CD4-positive, alpha-beta memory T cell (primary cell): Measurements from ENCODE around the gene PBX1. TPM values are rescaled to one million over a fixed set of nuclear protein-coding genes. Genes with fewer than 3 reads are reported as not detected.

Source experiments
- CTCF ChIA-PET: fragments of 350-600 bp; sonication (Branson Sonifier 250); formaldehyde crosslinking; loops from one replicate; lab custom pipeline; 2021; ENCODE audit warnings: inconsistent platforms; ENCODE audit not compliant: partially characterized antibody; lab: Charles Lee
- POLR2A ChIA-PET: fragments of 350-600 bp; sonication (Branson Sonifier 250); formaldehyde crosslinking; loops from one replicate; lab custom pipeline; 2021; ENCODE audit not compliant: partially characterized antibody; lab: Charles Lee
- DNase-seq, 5 donors: peaks; one replicate each; pipeline versions ENCODE4 v3.0.0 to v3.0.0-alpha.2; 2020 to 2022; ENCODE audit warnings: mixed read lengths in 1 of 5
- H3K27ac ChIP-seq: one replicate; pipeline ENCODE4 v1.7.0; 2013; ENCODE audit warnings: low read depth, low read length
- H3K27me3 ChIP-seq: 2 replicates; pipeline ENCODE4 v1.7.0; 2013; ENCODE audit warnings: mild to moderate bottlenecking, low read length, moderate library complexity; ENCODE audit not compliant: insufficient read depth
- H3K36me3 ChIP-seq: 2 replicates; pipeline ENCODE4 v1.7.0; 2013; ENCODE audit warnings: mild to moderate bottlenecking, low read length, moderate library complexity; ENCODE audit not compliant: insufficient read depth
- H3K4me1 ChIP-seq: 2 replicates; pipeline ENCODE4 v1.7.0; 2013; ENCODE audit warnings: mild to moderate bottlenecking, low read length, moderate library complexity; ENCODE audit not compliant: insufficient read depth
- H3K4me3 ChIP-seq, 2 donors: one replicate each; pipeline ENCODE4 v1.7.0; 2013; ENCODE audit warnings: low read length in 2 of 2, mild to moderate bottlenecking in 1 of 2
- H3K9me3 ChIP-seq, 2 donors: one replicate each; pipeline ENCODE4 v1.7.0; 2013; ENCODE audit warnings: low read length in 2 of 2, control low read depth in 1 of 2; ENCODE audit not compliant: control insufficient read depth in 1 of 2
- H3K27ac Mint-ChIP-seq, 7 donors: one replicate each; pipeline ENCODE4 v1.8.0; 2020 to 2021; ENCODE audit warnings: mixed read lengths in 7 of 7, mild to moderate bottlenecking in 6 of 7, inconsistent platforms in 3 of 7, moderate library complexity in 3 of 7
- H3K27me3 Mint-ChIP-seq, 2 donors: one replicate each; pipeline ENCODE4 v1.8.0; 2020 to 2021; ENCODE audit warnings: mixed read lengths in 2 of 2
- H3K36me3 Mint-ChIP-seq, 2 donors: one replicate each; pipeline ENCODE4 v1.8.0; 2020 to 2021; ENCODE audit warnings: mixed read lengths in 2 of 2, inconsistent platforms in 1 of 2, mild to moderate bottlenecking in 1 of 2
- H3K4me1 Mint-ChIP-seq, 4 donors: one replicate each; pipeline ENCODE4 v1.8.0; 2020 to 2021; ENCODE audit warnings: mixed read lengths in 4 of 4, mild to moderate bottlenecking in 1 of 4
- H3K4me3 Mint-ChIP-seq, 8 donors: one replicate each; pipeline ENCODE4 v1.8.0; 2020 to 2021; ENCODE audit warnings: mixed read lengths in 8 of 8, mild to moderate bottlenecking in 7 of 8, moderate library complexity in 6 of 8, inconsistent platforms in 3 of 8
- H3K9me3 Mint-ChIP-seq, 8 donors: one replicate each; pipeline ENCODE4 v1.8.0; 2020 to 2021; ENCODE audit warnings: mixed read lengths in 8 of 8, mild to moderate bottlenecking in 5 of 8, inconsistent platforms in 3 of 8, moderate library complexity in 1 of 8
- intact Hi-C: fragments of 100-400 bp; cut with micrococcal nuclease; formaldehyde crosslinking; loops from one replicate; pipeline ENCODE4 v1.15.1; 2023
- polyA plus RNA-seq, 2 donors: library from polyadenylated mRNA; unstranded; fragments of 300-500 nt; fragmentation: Illumina TruSeq; gene quantifications; one replicate each; pipeline ENCODE4 v1.2.3, GENCODE V29; 2021
- total RNA-seq, 2 experiments: library from RNA; stranded (reverse); gene quantifications; one replicate each; pipeline ENCODE4 v1.2.3, GENCODE V29; 2021

The PBX1 gene
- total and polyA plus RNA-seq, 4 experiments from 2014 or later: 0.06 to 0.70 (median 0.53) TPM; not detected in 1

- no peaks in the 10 kb centered on the region for H3K36me3 ChIP-seq
- H3K27ac Mint-ChIP-seq: no peak overlapping the region
- no peaks in the 10 kb centered on the region for H3K4me1 ChIP-seq
- no peak overlapping the region for H3K4me3 ChIP-seq
- no peak overlapping the region for H3K27ac ChIP-seq
- no peaks in the 10 kb centered on the region for H3K27me3 Mint-ChIP-seq
- no peaks in the 10 kb centered on the region for H3K4me1 Mint-ChIP-seq
- no peaks in the 10 kb centered on the region for H3K9me3 ChIP-seq
- ChIA-PET POLR2A (no interaction called here), CTCF (no interaction called here)
- DNase-seq: no peak
- peaks cover 0 to 4% (median 0%) of the 10 kb centered on the region in 8 donors for H3K9me3 Mint-ChIP-seq
- no peak overlapping the region for H3K4me3 Mint-ChIP-seq
- H3K36me3 Mint-ChIP-seq: no peaks in the 10 kb centered on the region
- intact Hi-C loops: no loop called here
- no peaks in the 10 kb centered on the region for H3K27me3 ChIP-seq
Measured at GRCh38 chr1:164865385-164865784, 306.4 kb downstream of the PBX1 start.

DNA sequence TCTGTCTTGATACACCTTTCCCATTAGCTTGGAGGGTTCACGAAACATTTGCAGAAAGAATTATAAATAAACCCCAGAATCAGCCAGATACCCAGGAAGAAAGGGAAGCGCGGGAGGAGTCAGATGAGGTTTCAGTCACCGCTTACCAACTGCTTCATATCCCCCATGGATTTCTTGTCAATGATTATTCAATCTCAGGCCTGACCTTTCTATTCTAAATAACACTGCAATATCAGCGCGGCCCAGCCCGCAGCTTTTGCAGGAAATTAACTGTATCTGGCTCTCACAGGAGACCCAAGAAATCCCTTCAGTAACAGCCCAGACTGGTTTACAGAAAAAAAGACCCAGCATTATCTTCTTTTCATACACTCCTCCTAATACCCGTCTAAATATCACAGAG lies 308.6 kb downstream of the PBX1 start:
- Histone ChIP-seq H3K4me3 (no peak overlapping the region), H3K27me3 (no peaks in the 10 kb centered on the region), H3K4me1 (no peaks in the 10 kb centered on the region), H3K9me3 (no peaks in the 10 kb centered on the region), H3K36me3 (no peaks in the 10 kb centered on the region), H3K27ac (no peak overlapping the region)
- no peaks in the 10 kb centered on the region for H3K36me3 Mint-ChIP-seq
- peaks cover 0 to 6% (median 0%) of the 10 kb centered on the region in 8 donors for H3K9me3 Mint-ChIP-seq
- H3K4me3 Mint-ChIP-seq: no peak overlapping the region
- no peaks in the 10 kb centered on the region for H3K4me1 Mint-ChIP-seq
- CTCF ChIA-PET: no interaction called here
- POLR2A ChIA-PET: no interaction called here
- no peak overlapping the region for H3K27ac Mint-ChIP-seq
- no peak for DNase-seq
- H3K27me3 Mint-ChIP-seq: no peaks in the 10 kb centered on the region
- intact Hi-C loops: no loop called here

- ChIA-PET POLR2A (no interaction called here), CTCF (no interaction called here)
- no peaks in the 10 kb centered on the region for H3K27me3 ChIP-seq
- Mint-ChIP-seq H3K27me3 (no peaks in the 10 kb centered on the region), H3K36me3 (no peaks in the 10 kb centered on the region), H3K9me3 (peaks cover 0 to 4% (median 0%) of the 10 kb centered on the region in 8 donors), H3K27ac (no peak overlapping the region), H3K4me3 (no peak overlapping the region), H3K4me1 (no peaks in the 10 kb centered on the region)
- H3K4me1 ChIP-seq: no peaks in the 10 kb centered on the region
- no peak overlapping the region for H3K27ac ChIP-seq
- no peaks in the 10 kb centered on the region for H3K36me3 ChIP-seq
- no peaks in the 10 kb centered on the region for H3K9me3 ChIP-seq
- DNase-seq: no peak
- H3K4me3 ChIP-seq: no peak overlapping the region
- intact Hi-C loops: no loop called here
Measured at GRCh38 chr1:164868990-164869389, 310.0 kb downstream of the PBX1 start.

- CTCF ChIA-PET: no interaction called here
- H3K9me3 Mint-ChIP-seq: peaks cover 0 to 3% (median 0%) of the 10 kb centered on the region in 8 donors
- Histone ChIP-seq H3K4me3 (no peak overlapping the region), H3K27me3 (no peaks in the 10 kb centered on the region), H3K9me3 (no peaks in the 10 kb centered on the region), H3K36me3 (no peaks in the 10 kb centered on the region), H3K4me1 (no peaks in the 10 kb centered on the region), H3K27ac (no peak overlapping the region)
- H3K27me3 Mint-ChIP-seq: no peaks in the 10 kb centered on the region
- H3K4me1 Mint-ChIP-seq: no peaks in the 10 kb centered on the region
- H3K36me3 Mint-ChIP-seq: no peaks in the 10 kb centered on the region
- H3K4me3 Mint-ChIP-seq: no peak overlapping the region
- no peak overlapping the region for H3K27ac Mint-ChIP-seq
- POLR2A ChIA-PET: no interaction called here
- no peak for DNase-seq
- intact Hi-C loops: no loop called here
Measured at GRCh38 chr1:164875518-164875917, 316.5 kb downstream of the PBX1 start.

DNA sequence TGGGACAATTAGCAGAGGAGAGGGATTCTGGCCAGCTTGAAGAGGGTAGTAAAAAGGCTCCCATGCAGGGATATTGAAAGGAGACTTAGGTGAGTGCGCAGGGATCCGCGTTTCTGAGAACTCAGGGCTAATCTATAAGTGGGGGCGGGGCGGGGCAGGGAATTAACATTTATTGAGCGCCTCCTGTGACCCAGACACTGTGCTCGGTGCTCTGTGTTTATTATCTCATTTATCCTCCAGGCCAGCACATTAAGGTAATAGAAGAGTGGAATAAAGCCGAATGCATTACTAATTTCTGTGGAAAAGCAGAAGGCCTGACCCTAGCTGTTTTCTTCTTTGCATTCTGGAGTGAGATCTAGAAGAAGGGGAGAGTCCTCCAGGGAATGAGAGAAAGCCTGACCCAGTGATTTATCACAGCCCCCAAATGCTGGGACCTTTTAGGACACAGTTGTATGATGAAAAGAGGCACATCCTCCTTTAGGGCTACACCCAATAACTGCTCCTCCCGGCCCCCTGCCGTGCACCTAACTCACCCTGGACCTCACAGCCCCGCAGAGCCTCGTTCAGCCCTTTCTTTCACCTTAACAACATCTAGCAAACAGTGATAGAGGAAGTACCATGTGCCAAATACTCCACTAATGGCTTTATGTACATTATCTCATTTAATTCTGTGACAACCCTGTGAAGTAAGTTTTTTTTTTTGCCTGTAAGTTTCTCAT lies 317.6 kb downstream of the PBX1 start:
- Mint-ChIP-seq H3K27me3 (no peaks in the 10 kb centered on the region), H3K4me3 (no peak overlapping the region), H3K9me3 (peaks cover 0 to 3% (median 0%) of the 10 kb centered on the region in 8 donors), H3K4me1 (no peaks in the 10 kb centered on the region), H3K27ac (peak overlapping the region in 1 of 7 donors; percentile 14), H3K36me3 (no peaks in the 10 kb centered on the region)
- Histone ChIP-seq H3K27ac (no peak overlapping the region), H3K9me3 (no peaks in the 10 kb centered on the region), H3K4me3 (no peak overlapping the region), H3K27me3 (no peaks in the 10 kb centered on the region), H3K4me1 (no peaks in the 10 kb centered on the region), H3K36me3 (no peaks in the 10 kb centered on the region)
- ChIA-PET POLR2A (no interaction called here), CTCF (no interaction called here)
- intact Hi-C loops: no loop called here
- no peak for DNase-seq

DNA sequence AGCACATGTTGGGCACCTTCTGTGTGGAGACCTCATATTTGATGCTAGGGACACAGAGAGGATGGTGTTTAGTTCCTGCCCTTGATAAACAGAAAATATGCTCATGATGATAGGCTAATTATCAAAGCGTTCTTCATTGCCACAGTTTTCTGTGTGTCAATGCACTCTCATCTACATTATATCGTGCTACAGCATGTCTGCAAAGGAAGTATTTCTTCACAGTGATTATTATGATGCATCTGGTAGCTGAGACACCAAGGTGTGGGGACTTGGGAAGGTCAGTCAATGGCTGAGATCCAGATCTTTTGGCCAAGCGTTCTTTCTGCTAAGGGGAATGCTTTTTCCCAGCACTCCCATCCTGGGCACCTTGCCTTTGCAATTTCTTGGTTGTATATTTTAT lies 321.2 kb downstream of the PBX1 start:
- Mint-ChIP-seq H3K36me3 (no peaks in the 10 kb centered on the region), H3K9me3 (peaks cover 0 to 3% (median 0%) of the 10 kb centered on the region in 8 donors), H3K4me3 (no peak overlapping the region), H3K4me1 (no peaks in the 10 kb centered on the region), H3K27ac (no peak overlapping the region), H3K27me3 (no peaks in the 10 kb centered on the region)
- Histone ChIP-seq H3K4me3 (no peak overlapping the region), H3K36me3 (no peaks in the 10 kb centered on the region), H3K27ac (no peak overlapping the region), H3K9me3 (no peaks in the 10 kb centered on the region), H3K4me1 (no peaks in the 10 kb centered on the region), H3K27me3 (no peaks in the 10 kb centered on the region)
- no peak for DNase-seq
- ChIA-PET CTCF (no interaction called here), POLR2A (no interaction called here)
- intact Hi-C loops: no loop called here

- no peak for DNase-seq
- Mint-ChIP-seq H3K36me3 (no peaks in the 10 kb centered on the region), H3K27me3 (no peaks in the 10 kb centered on the region), H3K4me1 (no peaks in the 10 kb centered on the region), H3K27ac (no peak overlapping the region), H3K9me3 (peaks cover 0 to 3% (median 0%) of the 10 kb centered on the region in 8 donors), H3K4me3 (no peak overlapping the region)
- no peaks in the 10 kb centered on the region for H3K9me3 ChIP-seq
- ChIA-PET POLR2A (no interaction called here), CTCF (no interaction called here)
- no peaks in the 10 kb centered on the region for H3K36me3 ChIP-seq
- no peaks in the 10 kb centered on the region for H3K4me1 ChIP-seq
- intact Hi-C loops: no loop called here
- no peak overlapping the region for H3K4me3 ChIP-seq
- no peak overlapping the region for H3K27ac ChIP-seq
- H3K27me3 ChIP-seq: no peaks in the 10 kb centered on the region
Measured at GRCh38 chr1:164880644-164881043, 321.7 kb downstream of the PBX1 start.
